PC-3 (cell line): ENCODE data around the gene TERB1.

Experiments
- CTCF ChIP-seq: fragments of 300-600 bp; sonication (generic); conservative IDR thresholded peaks from 2 replicates; pipeline ENCODE4 v1.5.1; 2017; ENCODE audit warnings: antibody characterized with exemption, low read depth, mild to moderate bottlenecking, low read length
- EZH2 ChIP-seq: fragments of 300-600 bp; sonication (generic); IDR thresholded peaks from one replicate; pipeline ENCODE4 v1.6.1; 2017; ENCODE audit warnings: antibody characterized with exemption, mild to moderate bottlenecking, low read length; ENCODE audit not compliant: unreplicated experiment
- EZH2phosphoT487 ChIP-seq: fragments of 300-600 bp; sonication (generic); IDR thresholded peaks from 2 replicates; pipeline ENCODE4 v1.6.1; 2018; ENCODE audit warnings: mild to moderate bottlenecking, antibody characterized with exemption, low read length, borderline replicate concordance

GRCh38 chr16:66711581-66711980 lies 89.8 kb downstream of the TERB1 start:
- TF ChIP-seq EZH2phosphoT487 = no peak
- no peak for TF ChIP-seq CTCF
- TF ChIP-seq EZH2 = no peak
